HEK293T (cell line): ENCODE results near the gene RGS7.

ENCODE experiments used
- BHLHE40 ChIP-seq: fragments of 450-650 bp; IDR thresholded peaks from 2 replicates; pipeline ENCODE4 v1.6.1; 2016; ENCODE audit warnings: mild to moderate bottlenecking, moderate library complexity, borderline replicate concordance
- LEF1 ChIP-seq: fragments of 450-650 bp; IDR thresholded peaks from 2 replicates; pipeline ENCODE4 v1.6.1; 2017; ENCODE audit warnings: mild to moderate bottlenecking, borderline replicate concordance
- SUZ12 ChIP-seq: fragments of 450-650 bp; IDR thresholded peaks from 2 replicates; pipeline ENCODE4 v1.6.1; 2016; ENCODE audit warnings: mild to moderate bottlenecking
- TARDBP ChIP-seq: fragments of 450-650 bp; IDR thresholded peaks from 2 replicates; pipeline ENCODE4 v1.6.1; 2016
- ZNF384 ChIP-seq: fragments of 450-650 bp; IDR thresholded peaks from 2 replicates; pipeline ENCODE4 v1.6.1; 2016

DNA sequence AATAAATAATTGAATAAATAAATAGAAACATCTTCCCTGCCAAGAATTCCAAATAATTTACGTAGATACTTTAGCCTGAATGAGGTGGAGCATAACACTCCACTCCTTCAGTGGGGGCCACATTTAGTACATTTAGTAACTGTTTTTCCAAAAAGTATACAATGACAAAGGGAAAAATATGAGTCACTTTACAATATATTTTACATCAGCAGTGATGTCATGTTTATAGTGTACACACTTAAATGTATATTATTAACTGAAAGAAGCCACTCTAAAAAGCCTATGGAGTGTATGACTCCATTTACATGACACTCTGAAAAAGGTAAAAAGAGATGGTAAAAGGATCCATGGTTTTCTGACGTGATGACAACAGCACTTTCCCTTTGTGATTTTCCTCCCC is 400.6 kb downstream of the RGS7 start:
- no peak for TF ChIP-seq ZNF384
- TF ChIP-seq BHLHE40: no peak
- no peak for TF ChIP-seq LEF1
- TF ChIP-seq TARDBP: no peak
- TF ChIP-seq SUZ12: no peak
